Measurements from ENCODE around the gene ALOX5AP. TPM values are rescaled to one million over a fixed set of nuclear protein-coding genes. Genes with fewer than 3 reads are reported as not detected.

Gene ALOX5AP
- total and polyA plus RNA-seq, 2 donors (not counting 1 experiment from before 2014, with no cell fraction given), result 0.17 to 0.25 TPM

DNA sequence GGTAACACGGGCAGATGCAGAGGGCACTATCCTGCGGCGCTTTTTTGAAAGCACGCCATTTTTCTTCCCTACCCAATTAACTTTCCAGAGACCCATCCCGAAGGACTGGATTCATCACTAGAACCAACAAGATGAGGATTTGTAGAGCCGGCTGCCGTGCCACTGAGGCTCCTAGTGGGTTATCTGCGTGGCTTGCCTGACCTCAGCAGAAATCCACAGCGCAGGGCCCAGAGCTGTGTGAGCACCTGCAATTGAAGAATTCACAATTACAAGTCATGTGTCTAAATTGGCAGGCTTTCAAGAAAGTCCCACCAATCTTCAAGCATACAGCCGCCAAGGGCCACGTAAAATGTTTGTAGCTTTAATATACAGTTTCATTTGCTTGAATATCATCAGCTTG is 75.5 kb downstream of the ALOX5AP start:
- TF ChIP-seq, protein P1, sequence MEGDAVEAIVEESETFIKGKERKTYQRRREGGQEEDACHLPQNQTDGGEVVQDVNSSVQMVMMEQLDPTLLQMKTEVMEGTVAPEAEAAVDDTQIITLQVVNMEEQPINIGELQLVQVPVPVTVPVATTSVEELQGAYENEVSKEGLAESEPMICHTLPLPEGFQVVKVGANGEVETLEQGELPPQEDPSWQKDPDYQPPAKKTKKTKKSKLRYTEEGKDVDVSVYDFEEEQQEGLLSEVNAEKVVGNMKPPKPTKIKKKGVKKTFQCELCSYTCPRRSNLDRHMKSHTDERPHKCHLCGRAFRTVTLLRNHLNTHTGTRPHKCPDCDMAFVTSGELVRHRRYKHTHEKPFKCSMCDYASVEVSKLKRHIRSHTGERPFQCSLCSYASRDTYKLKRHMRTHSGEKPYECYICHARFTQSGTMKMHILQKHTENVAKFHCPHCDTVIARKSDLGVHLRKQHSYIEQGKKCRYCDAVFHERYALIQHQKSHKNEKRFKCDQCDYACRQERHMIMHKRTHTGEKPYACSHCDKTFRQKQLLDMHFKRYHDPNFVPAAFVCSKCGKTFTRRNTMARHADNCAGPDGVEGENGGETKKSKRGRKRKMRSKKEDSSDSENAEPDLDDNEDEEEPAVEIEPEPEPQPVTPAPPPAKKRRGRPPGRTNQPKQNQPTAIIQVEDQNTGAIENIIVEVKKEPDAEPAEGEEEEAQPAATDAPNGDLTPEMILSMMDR (conservative IDR thresholded peaks at IDR 0.05 in 1 of 2, IDR thresholded peaks at IDR 0.05 in 1 of 2; ENCODE audit: low read depth in 1 of 2, low read length in 2 of 2), result no peak
- TF ChIP-seq EZH2 (IDR thresholded peaks at IDR 0.05; ENCODE audit: low read length, missing control alignments), result no peak
- Histone ChIP-seq H3K4me2 (ENCODE audit: extremely low read depth, insufficient read depth, low read length) (no peak overlapping the region), H3K9ac (ENCODE audit: insufficient read depth, low read length) (no peak overlapping the region), H2AFZ (ENCODE audit: low read length) (no peak overlapping the region), H3K79me2 (ENCODE audit: control insufficient read depth, insufficient read depth, low read length) (no peaks in the 10 kb centered on the region), H3K4me3 (replicated peaks in 1 of 4; ENCODE audit: control extremely low read depth in 1 of 4, insufficient read depth in 1 of 4, low read depth in 3 of 4, low read length in 4 of 4) (no peak overlapping the region), H3K4me1 (ENCODE audit: control insufficient read depth, extremely low read depth, insufficient read depth, low read length) (peaks cover 6% of the 10 kb centered on the region), H4K20me1 (ENCODE audit: control insufficient read depth, extremely low read depth, insufficient read depth, low read length) (no peaks in the 10 kb centered on the region), H3K27ac (ENCODE audit: insufficient read depth, low read length) (no peak overlapping the region), H3K36me3 (ENCODE audit: control insufficient read depth, insufficient read depth, low read length) (no peaks in the 10 kb centered on the region), H3K9me3 (ENCODE audit: control insufficient read depth, insufficient read depth, low read depth, low read length) (no peaks in the 10 kb centered on the region), H3K27me3 (ENCODE audit: control insufficient read depth, insufficient read depth, low read length) (no peaks in the 10 kb centered on the region)
- DNase-seq (ENCODE audit: low read depth in 2 of 2), result no peak

Other genes with a start within 250 kb of the ALOX5AP start
- 12.4 and 14.1 TPM in 2 replicates for gene USPL1, start 117.6 kb upstream of the ALOX5AP start, total RNA-seq
- 12.3 and 17.7 TPM in 2 replicates for gene USPL1, start 117.6 kb upstream of the ALOX5AP start, polyA plus RNA-seq
- 11.2 and 47.0 TPM in 2 replicates for gene MEDAG, start 170.7 kb downstream of the ALOX5AP start, total RNA-seq
- 18.9 and 99.8 TPM in 2 replicates for gene MEDAG, start 170.7 kb downstream of the ALOX5AP start, polyA plus RNA-seq
- 0.26 and 0.66 TPM in 2 replicates for gene TEX26, start 197.1 kb downstream of the ALOX5AP start, total RNA-seq
- gene TEX26, start 197.1 kb downstream of the ALOX5AP start, polyA plus RNA-seq, result 0.12 and 0.22 TPM in 2 replicates

All from fibroblast of lung (primary cell).